GM12878 (cell line): Measurements from ENCODE around the gene NKD1.

Source experiments
- ASH2L ChIP-seq: fragments of 300-600, 200-600 bp; sonication (generic); IDR thresholded peaks from 2 replicates; pipeline ENCODE4 v1.6.1; 2017; ENCODE audit warnings: low read depth, mild to moderate bottlenecking, borderline replicate concordance
- CEBPB ChIP-seq, 2 experiments: fragments of 150-350 bp in 1 of 2; IDR thresholded peaks; 2 replicates each; pipeline ENCODE4 v1.6.1; 2012 to 2014; ENCODE audit warnings: low read depth in 2 of 2, low read length in 2 of 2, borderline replicate concordance in 1 of 2, inconsistent platforms in 1 of 2
- CTCF ChIP-seq, 3 experiments: IDR thresholded peaks in 2 of 3; conservative IDR thresholded peaks in 1 of 3; 2 replicates each; pipeline ENCODE4 v1.5.1; 2011; ENCODE audit warnings: low read depth in 3 of 3, low read length in 3 of 3, mild to moderate bottlenecking in 3 of 3, control low read depth in 2 of 3, moderate library complexity in 2 of 3, inconsistent platforms in 1 of 3, mixed read lengths in 1 of 3; ENCODE audit not compliant: control insufficient read depth in 2 of 3, insufficient read depth in 1 of 3; ENCODE audit errors: extremely low read depth in 1 of 3
- DPF2 ChIP-seq: fragments of 450-650 bp; IDR thresholded peaks from 2 replicates; pipeline ENCODE4 v1.6.1; 2017; ENCODE audit warnings: mild to moderate bottlenecking
- JUND ChIP-seq: IDR thresholded peaks from 2 replicates; pipeline ENCODE4 v1.6.1; 2012; ENCODE audit warnings: low read depth, mild to moderate bottlenecking, low read length, improper control_type of control experiment, moderate library complexity
- KDM1A ChIP-seq: fragments of 200-600 bp; sonication (generic); IDR thresholded peaks from 2 replicates; pipeline ENCODE4 v1.6.1; 2016; ENCODE audit warnings: borderline replicate concordance
- MAX ChIP-seq: IDR thresholded peaks from 2 replicates; pipeline ENCODE4 v1.6.1; 2012; ENCODE audit warnings: low read depth, low read length, improper control_type of control experiment
- MLLT1 ChIP-seq: fragments of 450-650 bp; IDR thresholded peaks from 2 replicates; pipeline ENCODE4 v1.6.1; 2016; ENCODE audit warnings: mild to moderate bottlenecking
- MYC ChIP-seq: IDR thresholded peaks from 2 replicates; pipeline ENCODE4 v1.6.1; 2011; ENCODE audit warnings: mild to moderate bottlenecking, low read length, moderate library complexity, inconsistent platforms; ENCODE audit not compliant: insufficient read depth, insufficient replicate concordance, insufficient read length, severe bottlenecking
- RELA ChIP-seq: fragments of 450-650 bp; IDR thresholded peaks from 2 replicates; pipeline ENCODE4 v1.8.0; 2014; ENCODE audit warnings: borderline replicate concordance; ENCODE audit not compliant: partially characterized antibody
- SIX5 ChIP-seq: IDR thresholded peaks from 2 replicates; pipeline ENCODE4 v1.6.1; 2011; ENCODE audit warnings: mild to moderate bottlenecking, low read depth, low read length, moderate library complexity; ENCODE audit not compliant: severe bottlenecking
- SMC3 ChIP-seq: IDR thresholded peaks from 2 replicates; pipeline ENCODE4 v1.6.1; 2011; ENCODE audit warnings: low read length, improper control_type of control experiment, borderline replicate concordance
- SREBF2 ChIP-seq: IDR thresholded peaks from 2 replicates; pipeline ENCODE4 v1.6.1; 2012; ENCODE audit warnings: mild to moderate bottlenecking, low read length
- USF2 ChIP-seq: IDR thresholded peaks from 2 replicates; pipeline ENCODE4 v1.6.1; 2011; ENCODE audit warnings: low read depth, low read length, improper control_type of control experiment, borderline replicate concordance

GRCh38 chr16:50631985-50632576 lies 83.9 kb downstream of the NKD1 start:
- TF ChIP-seq ASH2L (no peak), SREBF2 (no peak), CTCF (IDR thresholded peaks at IDR 0.05 in 2 of 3, conservative IDR thresholded peaks at IDR 0.05 in 1 of 3; ENCODE audit: control insufficient read depth in 2 of 3, extremely low read depth in 1 of 3, insufficient read depth in 1 of 3, low read depth in 3 of 3, low read length in 3 of 3) (no peak), RELA (no peak), SMC3 (no peak), JUND (no peak), CEBPB (IDR thresholded peaks at IDR 0.05; ENCODE audit: borderline replicate concordance in 1 of 2, low read depth in 2 of 2, low read length in 2 of 2) (no peak), MAX (no peak), KDM1A (no peak), MYC (no peak), USF2 (no peak), MLLT1 (no peak), SIX5 (no peak), DPF2 (no peak)
